Left ventricle myocardium inferior (tissue), 1 donor: ENCODE data around the gene R3HCC1L. TPM values are rescaled to one million over a fixed set of nuclear protein-coding genes. Genes with fewer than 3 reads are reported as not detected.

Experiments used
- DNase-seq: peaks from one replicate; pipeline ENCODE4 v3.0.0-alpha.2; 2020
- H3K27ac ChIP-seq: fragments of 200-600 bp; replicated peaks from 2 replicates; pipeline ENCODE4 v1.8.0; 2021
- H3K27me3 ChIP-seq: fragments of 200-600 bp; 2 replicates; pipeline ENCODE4 v1.8.0; 2021; ENCODE audit warnings: low read depth
- H3K36me3 ChIP-seq: fragments of 200-600 bp; 2 replicates; pipeline ENCODE4 v1.8.0; 2021
- H3K4me1 ChIP-seq: fragments of 200-600 bp; 2 replicates; pipeline ENCODE4 v1.8.0; 2021
- H3K4me3 ChIP-seq: fragments of 200-600 bp; 2 replicates; pipeline ENCODE4 v1.8.0; 2021; ENCODE audit warnings: mild to moderate bottlenecking, moderate library complexity
- H3K9me3 ChIP-seq: fragments of 200-600 bp; replicated peaks from 2 replicates; pipeline ENCODE4 v1.8.0; 2021
- CTCF ChIP-seq: fragments of 200-600 bp; IDR thresholded peaks from 2 replicates; pipeline ENCODE4 v1.8.0; 2021; ENCODE audit warnings: antibody characterized with exemption, mild to moderate bottlenecking, borderline replicate concordance
- intact Hi-C: fragments of 100-400 bp; cut with micrococcal nuclease; formaldehyde crosslinking; loops from one replicate; pipeline ENCODE4 v1.11.0; 2022
- total RNA-seq: library from RNA; stranded (reverse); fragmentation: NEBNext Ultra II Directional; extraction: Animal tissue kit (Norgen Biotek cat#: 25700); gene quantifications from one replicate; pipeline ENCODE4 v1.2.1, GENCODE V29; 2021
- donor health status: DM: no; HTN: yes; CAD: no; lungs with severe emphysema.

R3HCC1L gene
- total RNA-seq, 1 donor from 2014 or later: 5.9 TPM

GRCh38 chr10:98276311-98276710 lies 141.9 kb downstream of the R3HCC1L start:
- DNase-seq: no peak
- intact Hi-C loops: no loop called here

GRCh38 chr10:98285416-98285815 lies 151.0 kb downstream of the R3HCC1L start:
- intact Hi-C loops: no loop called here
- TF ChIP-seq CTCF: no peak
- no peak overlapping the region for H3K4me3 ChIP-seq
- no peaks in the 10 kb centered on the region for H3K36me3 ChIP-seq
- DNase-seq: no peak
- peaks cover 29% of the 10 kb centered on the region for H3K27me3 ChIP-seq
- H3K4me1 ChIP-seq: no peaks in the 10 kb centered on the region
- H3K9me3 ChIP-seq: peaks cover 10% of the 10 kb centered on the region
- H3K27ac ChIP-seq: no peak overlapping the region

More at GRCh38 chr10:98276311-98276710, 141.9 kb downstream of the R3HCC1L start:
- H3K27ac ChIP-seq: no peak overlapping the region
- H3K9me3 ChIP-seq: peaks cover 7% of the 10 kb centered on the region
- no peak for TF ChIP-seq CTCF
- no peaks in the 10 kb centered on the region for H3K36me3 ChIP-seq
- H3K4me3 ChIP-seq: no peak overlapping the region
- H3K4me1 ChIP-seq: no peaks in the 10 kb centered on the region
- H3K27me3 ChIP-seq: no peaks in the 10 kb centered on the region

GRCh38 chr10:98286419-98286818 lies 152.0 kb downstream of the R3HCC1L start:
- peaks cover 2% of the 10 kb centered on the region for H3K9me3 ChIP-seq
- H3K4me1 ChIP-seq: no peaks in the 10 kb centered on the region
- no peak overlapping the region for H3K27ac ChIP-seq
- no peak overlapping the region for H3K4me3 ChIP-seq
- no peaks in the 10 kb centered on the region for H3K36me3 ChIP-seq
- intact Hi-C loops: no loop called here
- peaks cover 29% of the 10 kb centered on the region for H3K27me3 ChIP-seq
- no peak for DNase-seq
- no peak for TF ChIP-seq CTCF

- Histone ChIP-seq H3K36me3 (no peaks in the 10 kb centered on the region), H3K9me3 (no peaks in the 10 kb centered on the region), H3K4me1 (no peaks in the 10 kb centered on the region), H3K27me3 (peaks cover 24% of the 10 kb centered on the region), H3K4me3 (no peak overlapping the region), H3K27ac (no peak overlapping the region)
- DNase-seq: no peak
- intact Hi-C loops: no loop called here
- TF ChIP-seq CTCF: no peak
Measured at GRCh38 chr10:98287321-98287720, 152.9 kb downstream of the R3HCC1L start.

GRCh38 chr10:98289802-98290209 lies 155.3 kb downstream of the R3HCC1L start:
- no peaks in the 10 kb centered on the region for H3K36me3 ChIP-seq
- no peak for DNase-seq
- H3K27me3 ChIP-seq: peaks cover 6% of the 10 kb centered on the region
- peaks cover 24% of the 10 kb centered on the region for H3K4me1 ChIP-seq
- no peaks in the 10 kb centered on the region for H3K9me3 ChIP-seq
- intact Hi-C loops: no loop called here
- no peak for TF ChIP-seq CTCF
- no peak overlapping the region for H3K4me3 ChIP-seq
- H3K27ac ChIP-seq: no peak overlapping the region

GRCh38 chr10:98292971-98293370 lies 158.5 kb downstream of the R3HCC1L start:
- H3K9me3 ChIP-seq: no peaks in the 10 kb centered on the region
- no peak overlapping the region for H3K4me3 ChIP-seq
- no peak overlapping the region for H3K27ac ChIP-seq
- intact Hi-C loops: no loop called here
- TF ChIP-seq CTCF: no peak
- peaks cover 41% of the 10 kb centered on the region for H3K4me1 ChIP-seq
- H3K27me3 ChIP-seq: peaks cover 12% of the 10 kb centered on the region
- H3K36me3 ChIP-seq: no peaks in the 10 kb centered on the region
- DNase-seq: no peak
